HFFc6 (cell line): Measurements from ENCODE around the gene IRF5. TPM values are rescaled to one million over a fixed set of nuclear protein-coding genes. Genes with fewer than 3 reads are reported as not detected.
"Not testable (repeated sequence)": the region's sequence is repeated elsewhere in the genome, so short reads cannot be mapped to it uniquely, and the experiment has no call there.

Experiments
- DNase-seq: peaks from one replicate; pipeline ENCODE4 v3.0.0-alpha.2; 2018
- H3K27ac Mint-ChIP-seq: 2 replicates; pipeline ENCODE4 v1.8.0; 2020; ENCODE audit warnings: mild to moderate bottlenecking, mixed read lengths
- H3K27me3 Mint-ChIP-seq: 2 replicates; pipeline ENCODE4 v1.8.0; 2021; ENCODE audit warnings: mild to moderate bottlenecking, moderate library complexity, mixed read lengths; ENCODE audit not compliant: insufficient read depth
- H3K36me3 Mint-ChIP-seq: 2 replicates; pipeline ENCODE4 v1.8.0; 2021; ENCODE audit warnings: low read depth, mixed read lengths
- H3K4me1 Mint-ChIP-seq: 2 replicates; pipeline ENCODE4 v1.8.0; 2020; ENCODE audit warnings: low read depth, mixed read lengths
- H3K4me3 Mint-ChIP-seq: 2 replicates; pipeline ENCODE4 v1.8.0; 2020; ENCODE audit warnings: mild to moderate bottlenecking, moderate library complexity, mixed read lengths
- H3K9me3 Mint-ChIP-seq: 2 replicates; pipeline ENCODE4 v1.8.0; 2020; ENCODE audit warnings: mild to moderate bottlenecking, mixed read lengths
- CTCF ChIP-seq: fragments of 200-600 bp; sonication (generic); IDR thresholded peaks from 2 replicates; pipeline ENCODE4 v1.5.0; 2021; ENCODE audit warnings: antibody characterized with exemption, mild to moderate bottlenecking
- total RNA-seq, 6 experiments: library from RNA; stranded (reverse); fragmentation: NEBNext Ultra II Directional; extraction: Animal tissue kit (Norgen Biotek cat#: 25700); gene quantifications; 2 replicates in 1 of 6; 3 replicates in 5 of 6; pipeline ENCODE4 v1.2.3, GENCODE V29; 2021

The IRF5 gene
- total RNA-seq, 6 experiments from 2014 or later, result 0.09 TPM; not detected in 5

GRCh38 chr7:128940494-128941322 lies 3.0 kb downstream of the IRF5 start:
- H3K4me1 Mint-ChIP-seq, result peaks cover 6% of the 10 kb centered on the region
- no peaks in the 10 kb centered on the region for H3K36me3 Mint-ChIP-seq
- H3K9me3 Mint-ChIP-seq, result no peaks in the 10 kb centered on the region
- no peak for TF ChIP-seq CTCF
- H3K4me3 Mint-ChIP-seq, result no peak overlapping the region
- no peak for DNase-seq
- H3K27me3 Mint-ChIP-seq, result peaks cover 40% of the 10 kb centered on the region
- H3K27ac Mint-ChIP-seq, result no peak overlapping the region

- Mint-ChIP-seq H3K4me3 (no peak overlapping the region), H3K27me3 (peaks cover 38% of the 10 kb centered on the region)
Observed at GRCh38 chr7:128941323-128941890, 3.7 kb downstream of the IRF5 start.

GRCh38 chr7:128941946-128942526 lies 4.3 kb downstream of the IRF5 start:
- no peak overlapping the region for H3K27ac Mint-ChIP-seq
- DNase-seq, result no peak
- peaks cover 6% of the 10 kb centered on the region for H3K4me1 Mint-ChIP-seq
- no peaks in the 10 kb centered on the region for H3K36me3 Mint-ChIP-seq
- H3K27me3 Mint-ChIP-seq, result peaks cover 33% of the 10 kb centered on the region
- TF ChIP-seq CTCF, result no peak
- no peak overlapping the region for H3K4me3 Mint-ChIP-seq
- no peaks in the 10 kb centered on the region for H3K9me3 Mint-ChIP-seq

More at GRCh38 chr7:128941323-128941890, 3.7 kb downstream of the IRF5 start:
- DNase-seq, result no peak
- Mint-ChIP-seq H3K36me3 (no peaks in the 10 kb centered on the region), H3K27ac (no peak overlapping the region), H3K4me1 (peaks cover 6% of the 10 kb centered on the region), H3K9me3 (no peaks in the 10 kb centered on the region)
- no peak for TF ChIP-seq CTCF

GRCh38 chr7:128943251-128943650 lies 5.5 kb downstream of the IRF5 start:
- not testable (repeated sequence) for DNase-seq, H3K27ac Mint-ChIP-seq, H3K36me3 Mint-ChIP-seq, H3K4me3 Mint-ChIP-seq, H3K9me3 Mint-ChIP-seq
- Mint-ChIP-seq H3K27me3 (peaks cover 28% of the 10 kb centered on the region), H3K4me1 (peaks cover 11% of the 10 kb centered on the region)

- Mint-ChIP-seq H3K4me1 (peaks cover 9% of the 10 kb centered on the region; the same call in 1 of the 2 replicates), H3K36me3 (no peaks in the 10 kb centered on the region), H3K9me3 (no peaks in the 10 kb centered on the region), H3K27me3 (peaks cover 21% of the 10 kb centered on the region), H3K4me3 (no peak overlapping the region), H3K27ac (no peak overlapping the region)
- DNase-seq, result no peak
- TF ChIP-seq CTCF, result no peak
Observed at GRCh38 chr7:128944487-128945236, 6.9 kb downstream of the IRF5 start.
